Fibroblast of the conjunctiva (primary cell): Measurements from ENCODE around the gene CCDC121.

Experiments
- DNase-seq: peaks from one replicate; pipeline ENCODE4 v3.0.0-alpha.2; 2010; ENCODE audit warnings: low read depth

Gene CCDC121, protein sequence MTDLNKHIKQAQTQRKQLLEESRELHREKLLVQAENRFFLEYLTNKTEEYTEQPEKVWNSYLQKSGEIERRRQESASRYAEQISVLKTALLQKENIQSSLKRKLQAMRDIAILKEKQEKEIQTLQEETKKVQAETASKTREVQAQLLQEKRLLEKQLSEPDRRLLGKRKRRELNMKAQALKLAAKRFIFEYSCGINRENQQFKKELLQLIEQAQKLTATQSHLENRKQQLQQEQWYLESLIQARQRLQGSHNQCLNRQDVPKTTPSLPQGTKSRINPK

DNA sequence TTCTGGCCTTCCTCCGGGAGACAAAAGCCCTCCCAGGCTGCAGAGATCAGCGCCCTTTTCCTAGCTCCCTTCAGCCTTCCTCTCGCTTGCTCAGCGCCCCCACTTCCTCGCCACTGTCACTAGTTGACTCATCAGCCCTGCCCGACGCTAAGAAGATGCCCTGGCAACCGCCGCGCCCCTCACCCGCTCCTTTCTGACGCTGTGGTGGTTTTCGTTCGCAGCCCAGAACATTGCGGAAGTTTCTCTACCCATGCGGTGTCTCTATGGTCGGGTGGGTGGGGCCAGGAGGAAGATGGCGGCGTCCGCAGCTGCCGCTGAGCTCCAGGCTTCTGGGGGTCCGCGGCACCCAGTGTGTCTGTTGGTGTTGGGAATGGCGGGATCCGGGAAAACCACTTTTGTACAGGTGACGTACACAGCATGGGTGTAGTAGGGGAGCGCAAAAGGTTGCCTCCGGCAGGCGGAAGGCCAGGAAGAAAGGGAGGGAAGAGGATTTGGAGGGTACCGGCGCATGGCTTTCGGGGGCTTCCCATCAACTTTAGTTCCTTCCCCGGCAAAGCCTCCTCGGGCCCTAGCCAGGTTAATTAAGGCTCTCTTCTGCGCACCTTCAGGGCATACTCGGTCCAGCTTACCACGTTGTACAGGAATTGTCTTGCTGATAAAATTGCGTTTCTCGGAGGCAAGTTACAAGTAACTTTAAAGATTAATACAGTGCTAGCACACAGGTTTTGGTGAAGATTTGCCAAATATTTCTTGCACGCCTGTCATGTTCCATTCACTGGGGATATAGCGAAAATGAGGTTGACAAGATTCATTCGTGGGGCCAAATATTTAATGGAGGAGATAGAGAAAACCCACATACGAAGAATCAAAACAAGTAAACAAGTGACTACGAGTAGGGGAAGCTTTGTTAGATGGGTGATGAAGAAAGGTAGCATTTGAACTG is at the start of gene CCDC121, which contains the start of gene GPN1:
Gene CCDC121, minus strand, starts transcription at position 246 of the 943 bp plus-strand sequence. CDS start 1,213 bp downstream, outside the sequence.
Gene GPN1, plus strand, starts transcription at position 284 of the 943 bp plus-strand sequence. Its CDS starts 9 bp downstream, at position 293.
- peak; percentile 82 for DNase-seq

DNA sequence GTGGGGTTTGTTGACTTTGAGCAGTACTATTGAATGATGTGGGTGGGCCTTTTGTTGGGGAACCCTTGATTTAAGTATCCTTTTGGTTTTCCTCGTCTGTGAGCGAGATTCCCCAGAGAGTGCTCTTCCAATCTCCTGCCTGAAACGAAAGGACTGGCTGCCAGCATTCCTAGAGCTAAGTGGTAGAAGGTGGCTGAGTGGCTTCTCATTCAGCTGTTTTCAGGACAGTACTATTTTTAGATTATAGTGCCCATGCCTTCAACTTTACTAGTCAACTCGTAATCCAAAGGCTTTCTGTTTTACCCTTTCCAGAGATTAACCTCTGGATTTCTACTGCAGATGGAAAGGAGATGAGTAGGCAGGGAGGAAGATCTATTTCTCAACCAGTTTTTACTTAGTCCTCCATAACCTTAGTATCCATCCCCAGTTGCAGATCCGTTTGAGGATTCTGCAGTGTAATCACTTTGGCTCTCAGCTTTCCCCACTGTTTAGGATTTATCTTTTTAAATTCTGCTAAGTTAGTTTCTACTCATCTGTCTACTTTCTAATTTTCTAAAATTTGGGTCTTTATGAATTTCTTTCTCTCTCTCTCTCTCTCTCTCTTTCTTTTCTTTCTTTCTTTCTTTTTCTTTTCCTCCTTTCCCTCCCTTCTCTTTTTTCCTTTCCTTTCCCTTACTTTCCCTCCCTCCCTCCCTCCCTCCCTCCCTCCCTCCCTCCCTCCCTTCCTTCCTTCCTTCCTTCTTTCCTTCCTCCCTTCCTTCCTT is 44.1 kb upstream of the CCDC121 start:
- DNase-seq = no peak

DNA sequence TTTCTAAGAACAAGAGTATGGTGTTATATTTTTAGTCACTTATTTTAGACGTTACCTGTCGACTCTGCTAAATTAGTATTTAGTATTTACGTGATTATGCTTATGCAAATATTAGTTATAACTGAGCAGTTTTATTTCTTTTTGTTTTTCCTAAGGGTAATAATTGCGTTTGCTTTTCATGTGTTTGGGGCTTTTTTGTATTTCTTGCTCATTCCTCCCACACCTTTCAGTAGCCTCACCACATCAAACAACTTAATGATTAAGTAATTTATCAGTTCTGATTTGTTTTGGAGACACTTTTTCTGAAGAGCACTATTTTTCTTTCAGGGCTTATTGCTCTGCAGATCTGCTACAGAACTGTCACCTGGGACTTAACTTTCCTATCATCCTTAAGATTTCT is 42.4 kb upstream of the CCDC121 start:
- DNase-seq = no peak

DNA sequence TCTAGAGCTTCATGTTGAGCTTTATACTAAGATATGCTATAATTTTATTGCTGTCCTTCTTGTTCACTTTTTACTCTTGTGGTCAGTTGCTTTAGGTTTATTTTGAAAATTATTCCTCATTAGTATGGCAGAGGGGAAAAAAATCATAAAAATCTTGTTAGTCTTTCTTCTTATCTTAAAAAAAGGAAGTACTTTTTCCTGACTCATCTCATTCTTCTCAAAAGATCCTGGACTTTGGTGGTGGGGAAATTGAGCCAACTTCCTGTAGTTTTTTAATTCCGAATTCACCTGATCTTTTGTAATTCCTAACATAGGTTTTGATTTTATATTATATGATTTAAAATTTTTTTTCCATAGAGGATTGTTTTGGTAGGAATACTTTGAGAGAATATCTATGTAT is 38.6 kb upstream of the CCDC121 start:
- no peak for DNase-seq

DNA sequence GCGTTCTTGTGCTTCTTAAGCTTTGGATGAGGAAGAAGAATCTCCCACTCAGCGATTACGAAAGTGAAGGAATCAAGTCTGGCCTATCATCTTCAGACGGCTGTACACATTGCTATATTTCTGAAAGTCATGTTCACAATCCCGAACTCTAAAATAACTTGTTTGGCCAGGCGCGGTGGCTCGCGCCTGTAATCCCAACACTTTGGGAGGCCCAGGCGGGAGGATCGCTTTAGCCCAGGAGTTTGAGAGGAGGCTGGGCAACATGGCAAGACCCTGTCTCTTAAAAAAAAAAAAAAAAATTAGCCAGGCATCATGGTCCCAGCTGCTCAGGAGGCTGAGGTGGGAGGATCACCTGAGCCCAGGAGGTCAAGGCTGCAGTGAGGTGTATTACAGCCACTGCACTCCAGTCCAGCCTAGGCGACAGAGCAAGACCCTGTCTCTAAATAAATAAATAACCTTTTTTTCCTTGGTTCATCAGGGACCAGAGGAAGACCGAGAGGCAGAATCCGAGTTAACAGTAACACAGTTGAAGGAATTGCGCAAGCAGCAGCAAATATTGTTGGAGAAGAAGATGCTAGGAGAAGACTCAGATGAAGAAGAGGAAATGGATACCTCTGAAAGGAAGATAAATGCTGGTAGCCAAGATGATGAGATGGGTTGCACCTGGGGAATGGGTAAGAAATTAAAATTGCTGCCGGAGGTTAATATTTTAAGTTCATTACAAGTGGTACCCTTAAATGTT is 36.0 kb upstream of the CCDC121 start:
- no peak for DNase-seq

DNA sequence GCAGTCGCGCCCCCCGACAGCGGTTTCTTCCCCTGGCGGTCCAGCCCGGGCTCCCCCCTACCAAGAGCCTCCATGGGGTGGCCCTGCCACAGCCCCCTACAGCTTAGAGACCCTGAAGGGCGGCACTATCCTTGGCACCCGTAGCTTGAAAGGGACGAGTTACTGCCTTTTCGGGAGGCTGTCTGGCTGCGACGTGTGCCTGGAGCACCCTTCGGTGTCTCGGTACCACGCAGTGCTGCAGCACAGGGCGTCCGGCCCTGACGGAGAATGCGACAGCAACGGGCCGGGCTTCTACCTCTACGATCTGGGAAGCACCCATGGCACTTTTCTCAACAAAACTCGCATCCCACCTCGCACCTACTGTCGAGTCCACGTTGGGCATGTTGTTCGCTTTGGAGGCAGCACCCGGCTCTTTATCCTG is 35.4 kb upstream of the CCDC121 start:
- DNase-seq = no peak

DNA sequence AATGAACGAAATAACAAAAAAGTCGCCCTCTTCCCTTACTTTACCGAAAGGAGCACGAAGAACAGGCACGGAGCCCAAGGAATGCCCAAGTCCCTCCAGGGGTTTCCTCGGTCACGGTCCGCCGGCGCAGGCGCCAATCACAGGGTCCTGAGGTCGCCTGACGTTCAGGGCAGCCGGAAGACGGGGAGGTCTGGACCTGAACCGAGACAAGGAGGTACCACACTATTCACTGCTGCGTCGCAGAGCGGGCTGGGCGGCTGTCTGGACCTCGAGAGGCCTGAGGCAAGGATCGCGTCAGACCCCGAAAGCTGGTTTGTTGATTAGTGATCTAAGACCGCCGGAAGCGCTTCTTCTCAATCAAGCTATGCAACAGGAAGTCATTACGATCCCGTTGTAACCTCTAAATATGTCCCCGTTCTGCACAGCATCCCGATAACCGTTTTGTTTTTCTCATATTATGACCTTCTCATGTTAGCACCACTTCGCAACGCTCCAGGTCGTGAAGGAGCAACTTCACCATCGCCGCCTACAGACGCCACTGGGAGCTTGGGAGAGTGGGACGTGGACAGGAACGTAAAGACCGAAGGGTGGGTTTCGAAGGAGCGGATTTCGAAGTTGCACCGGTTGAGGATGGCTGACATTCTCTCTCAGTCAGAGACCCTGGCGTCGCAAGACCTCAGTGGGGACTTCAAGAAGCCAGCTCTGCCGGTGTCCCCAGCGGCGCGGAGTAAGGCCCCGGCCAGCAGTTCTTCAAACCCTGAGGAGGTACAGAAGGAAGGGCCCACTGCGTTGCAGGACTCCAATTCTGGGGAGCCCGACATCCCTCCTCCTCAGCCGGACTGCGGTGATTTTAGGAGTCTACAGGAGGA is 34.7 kb upstream of the CCDC121 start, which contains the start of the genes SLC4A1AP and SUPT7L:
Gene SLC4A1AP, plus strand, starts transcription at position 605 of the 869 bp plus-strand sequence. Its CDS starts 26 bp downstream, at position 631.
Gene SUPT7L, minus strand, starts transcription at position 330 of the 869 bp plus-strand sequence. CDS start 1,422 bp downstream, outside the sequence.
- DNase-seq = peak; percentile 80

DNA sequence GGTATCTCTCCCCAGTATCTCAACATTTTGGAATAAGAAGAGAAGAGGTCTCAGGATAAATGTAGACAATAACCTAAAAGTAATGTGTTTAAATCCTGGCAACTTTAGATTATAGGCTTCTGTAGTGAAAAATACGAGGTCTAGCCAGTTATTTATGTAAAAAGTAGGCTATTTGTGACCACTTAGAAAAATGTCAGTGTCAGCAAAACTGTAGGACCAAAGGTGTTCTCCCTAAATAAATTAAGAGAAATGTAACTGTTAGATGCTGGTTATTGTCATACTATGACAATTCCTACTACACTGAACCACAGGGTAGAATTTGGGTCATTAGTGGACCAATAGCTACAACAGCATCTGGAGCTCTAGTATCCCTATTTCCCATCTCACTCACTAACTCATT is 32.6 kb upstream of the CCDC121 start:
- no peak for DNase-seq

DNA sequence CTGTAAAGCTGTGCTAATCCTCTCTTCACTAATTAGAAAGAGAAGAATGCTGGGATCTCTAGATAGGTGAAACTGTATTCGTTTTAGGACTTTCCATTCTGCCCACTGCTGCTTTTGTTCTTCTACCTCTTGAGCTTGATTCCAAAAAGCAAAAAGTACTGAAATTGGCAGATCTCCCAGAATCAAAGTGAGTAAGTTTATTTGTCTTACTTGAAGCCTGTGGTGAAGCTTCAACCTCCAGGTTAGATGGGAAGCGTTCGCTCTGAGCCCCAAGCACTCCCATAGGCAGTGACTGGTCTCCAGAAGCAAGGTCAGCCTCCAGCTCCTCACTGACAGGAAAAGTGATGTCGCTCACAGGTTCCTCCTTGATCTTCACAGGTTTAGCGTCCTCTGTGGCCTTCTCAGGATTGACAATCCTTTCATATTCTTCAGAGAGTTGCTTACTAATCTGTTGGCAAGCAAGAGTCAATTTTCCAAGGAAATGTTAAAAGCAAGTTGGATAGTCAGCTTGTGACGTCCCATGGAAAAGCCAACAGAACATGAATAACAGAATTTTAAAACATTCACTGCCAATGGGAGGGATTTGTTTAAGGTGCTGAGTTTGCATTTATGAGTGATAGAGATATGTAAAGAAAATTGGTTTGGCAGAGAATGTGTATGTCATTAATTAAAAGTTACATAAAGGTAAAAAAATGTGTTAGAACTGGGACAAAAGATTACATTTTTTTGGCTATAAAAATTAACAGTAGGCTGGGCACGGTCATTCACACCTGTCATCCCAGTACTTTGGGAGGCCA is 26.5 kb upstream of the CCDC121 start:
- peak; percentile 8 for DNase-seq

DNA sequence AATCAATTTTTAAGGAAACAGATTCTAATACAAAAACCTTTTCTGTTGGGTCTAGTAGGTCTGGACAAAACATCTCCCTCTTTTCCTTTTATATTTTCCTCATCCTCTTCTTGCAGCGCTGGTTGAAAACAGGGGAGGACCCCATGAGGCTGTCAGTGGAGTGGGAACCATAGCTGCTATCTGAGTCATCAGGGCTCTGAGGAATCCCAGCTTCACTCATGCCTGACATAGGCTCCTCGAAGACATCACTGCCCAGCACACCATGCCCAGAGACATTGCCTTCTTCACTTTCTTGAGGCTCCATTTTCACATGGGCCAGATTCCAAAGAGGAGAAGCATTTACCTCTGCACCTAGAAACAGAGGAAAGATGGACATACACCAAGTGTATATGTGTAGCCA is 24.6 kb upstream of the CCDC121 start:
- no peak for DNase-seq

DNA sequence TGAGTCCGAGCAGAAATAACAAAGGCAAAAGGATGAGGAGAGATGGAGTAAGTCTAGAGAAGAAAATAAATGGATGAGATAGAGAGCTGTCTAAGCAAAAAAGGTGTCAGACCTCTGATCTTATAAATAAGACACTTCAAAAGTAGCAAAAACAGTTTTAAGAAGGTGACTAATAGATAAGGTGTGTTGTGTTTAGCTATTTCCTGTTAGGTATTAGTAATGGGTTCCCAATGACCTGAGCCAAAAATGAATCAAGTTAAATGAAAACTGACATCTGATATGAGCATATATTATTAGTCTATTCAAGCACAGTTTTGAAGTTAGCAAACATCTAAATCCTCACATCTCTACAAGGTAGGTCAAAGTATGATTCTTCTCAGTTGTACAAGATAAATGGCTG is 24.0 kb upstream of the CCDC121 start:
- DNase-seq = no peak

DNA sequence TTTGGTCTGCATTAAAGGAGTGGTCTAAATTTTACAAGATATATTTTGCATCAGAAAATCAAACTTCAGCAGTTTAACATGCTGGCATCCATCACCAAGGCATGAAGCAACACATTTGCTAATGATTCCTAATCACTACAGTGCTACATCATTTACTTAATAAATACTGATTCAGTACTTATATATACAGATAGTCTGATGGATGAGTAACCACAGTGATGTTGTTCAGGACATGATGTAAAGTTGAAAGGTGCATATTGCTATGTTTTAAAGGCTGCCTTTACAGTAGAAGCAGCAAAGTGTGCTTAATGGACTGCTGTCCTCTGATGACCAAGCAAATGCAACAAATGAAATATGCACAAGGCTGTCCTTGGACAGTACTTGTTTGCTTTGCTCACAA is 23.5 kb upstream of the CCDC121 start:
- no peak for DNase-seq

DNA sequence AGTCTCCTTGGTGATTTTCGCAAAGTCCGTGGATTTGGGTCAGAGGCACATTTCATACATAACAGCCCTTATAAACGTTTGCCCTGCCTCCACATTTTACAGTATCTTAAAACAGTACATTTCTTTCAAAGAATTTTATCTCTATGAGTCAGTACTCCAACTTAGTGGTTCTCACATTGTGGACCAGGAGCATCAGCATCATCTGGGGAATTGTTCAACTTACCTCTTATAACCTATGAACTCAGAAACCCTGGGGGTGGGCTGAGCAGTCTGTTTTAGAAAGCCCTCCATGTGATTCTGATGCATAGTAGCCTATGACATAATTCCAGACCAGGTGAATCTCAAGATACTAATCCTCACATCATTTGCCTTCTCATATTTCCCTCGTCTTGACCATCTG is 22.2 kb upstream of the CCDC121 start:
- no peak for DNase-seq

DNA sequence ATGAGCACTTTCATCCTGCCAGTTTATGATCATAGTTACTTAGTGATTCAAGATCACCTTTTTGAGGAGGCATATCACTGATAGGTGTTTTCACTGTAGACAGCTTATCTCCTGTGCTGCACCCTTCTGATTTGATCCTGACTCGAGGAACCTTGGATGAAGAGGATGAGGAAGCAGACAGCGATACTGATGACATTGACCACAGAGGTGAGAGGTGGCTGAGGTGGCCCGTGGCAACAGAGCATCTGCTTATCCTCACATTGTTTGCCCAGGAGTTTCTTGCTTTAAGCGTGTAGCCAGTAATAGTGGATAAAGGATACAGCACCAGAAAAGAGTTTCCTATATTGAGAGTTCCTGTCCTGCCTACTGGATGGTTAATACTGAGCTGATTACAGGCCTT is 18.9 kb upstream of the CCDC121 start:
- no peak for DNase-seq

DNA sequence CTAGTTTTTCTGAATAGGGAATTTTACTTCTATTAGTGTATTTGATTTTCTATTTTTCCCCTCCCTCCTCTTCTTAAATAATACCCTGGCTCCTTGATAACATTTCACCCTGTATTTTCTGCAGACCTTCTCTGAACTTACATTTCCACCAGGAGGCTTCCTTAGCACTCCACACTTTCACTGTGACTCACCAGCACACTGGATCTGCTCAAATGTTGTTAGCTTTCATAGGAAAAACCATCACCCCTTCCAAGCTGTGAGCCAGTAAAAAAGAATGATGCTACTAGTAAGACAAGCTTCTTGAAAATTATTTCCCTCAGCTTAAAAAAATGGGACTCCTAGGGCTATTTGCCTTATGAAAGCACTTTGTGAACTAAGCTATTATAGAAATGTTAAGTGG is 18.5 kb upstream of the CCDC121 start:
- DNase-seq = no peak

DNA sequence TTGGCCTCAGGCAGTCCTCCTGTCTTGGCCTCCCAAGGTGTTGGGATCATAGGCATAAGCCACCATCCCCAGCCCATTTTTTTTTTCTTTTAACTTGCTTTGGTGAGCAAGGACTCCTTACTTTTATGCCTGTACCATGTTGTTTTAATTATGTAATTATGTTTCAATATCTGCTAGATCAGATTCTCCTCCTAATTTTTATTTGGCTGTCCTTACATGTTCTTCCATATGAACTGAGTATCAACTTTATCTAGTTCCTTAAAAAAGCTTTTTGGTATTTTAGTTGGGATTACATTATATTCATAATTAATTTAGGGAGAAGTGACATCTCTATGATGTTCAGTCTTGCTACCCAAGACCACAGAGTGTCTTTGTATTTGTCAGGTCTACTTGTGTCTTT is 16.4 kb upstream of the CCDC121 start:
- DNase-seq = no peak

DNA sequence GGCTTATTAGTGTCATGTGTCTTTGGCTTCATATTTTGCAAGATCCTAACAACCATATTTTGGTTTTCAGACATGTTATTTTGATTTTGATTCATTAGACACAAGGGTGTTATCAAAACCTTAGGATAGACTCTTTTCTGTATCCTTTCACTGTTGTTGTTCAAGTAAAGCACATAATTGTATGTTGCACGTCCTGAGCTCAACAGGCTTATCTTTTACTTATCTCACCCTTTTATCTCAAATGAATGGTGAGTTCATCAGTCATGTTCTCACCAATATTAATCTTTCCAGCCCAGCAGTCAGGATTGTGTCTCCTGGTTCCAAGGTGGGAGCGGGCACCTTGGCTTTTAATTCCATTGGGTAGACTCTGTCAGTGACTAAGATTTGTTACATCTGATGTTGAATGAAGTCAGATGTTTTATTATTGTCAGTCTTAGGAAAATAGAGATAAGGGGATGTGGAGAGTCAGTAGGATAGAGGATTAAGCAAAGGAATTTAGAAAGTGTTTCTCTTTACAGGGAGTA is 12.0 kb upstream of the CCDC121 start:
- DNase-seq = no peak

DNA sequence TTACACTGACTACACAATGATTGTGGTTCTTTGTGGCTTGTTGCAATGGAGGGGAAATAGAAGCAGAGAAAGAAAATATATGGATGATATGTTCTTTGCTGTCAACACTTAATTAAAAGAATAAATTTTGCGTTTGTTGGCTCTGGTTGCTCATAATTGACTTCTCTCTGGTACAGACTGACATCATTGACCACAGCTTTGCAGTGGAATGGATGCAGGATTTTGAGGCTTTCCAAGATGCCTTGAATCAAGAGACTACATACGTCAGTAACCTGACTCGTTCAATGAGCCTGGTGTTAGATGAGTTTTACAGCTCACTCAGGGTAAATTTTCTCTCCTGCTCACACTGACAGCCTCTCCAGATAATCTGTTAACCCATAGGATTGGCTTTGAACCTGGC is 9.9 kb upstream of the CCDC121 start:
- DNase-seq = no peak

DNA sequence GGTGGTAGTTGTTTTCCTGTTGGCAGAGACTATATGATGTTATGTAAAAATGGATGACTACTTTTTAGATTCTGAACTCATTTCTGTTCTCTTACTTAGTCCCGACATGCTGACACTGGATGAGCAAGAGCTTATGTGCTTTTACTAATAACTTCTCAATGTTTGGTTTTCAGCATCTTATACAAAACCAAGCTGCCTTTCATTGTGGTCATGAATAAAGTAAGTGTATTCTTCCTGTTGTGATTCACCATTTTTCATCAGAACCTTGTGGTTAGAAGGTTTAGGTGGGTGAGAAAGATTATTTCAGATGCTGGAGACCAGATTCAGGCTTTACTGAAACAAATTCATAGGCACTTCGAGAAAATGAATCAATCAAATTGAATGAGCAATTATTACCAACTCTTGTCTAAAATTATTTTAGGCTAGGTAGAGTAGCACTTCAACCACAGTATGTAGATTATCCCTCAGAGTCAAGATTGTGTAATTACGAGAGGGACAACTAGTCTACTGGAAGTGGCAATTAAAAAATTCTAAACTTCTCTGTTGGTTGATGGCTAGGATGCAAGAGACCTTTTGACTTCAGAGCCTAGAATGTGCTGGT is 9.3 kb upstream of the CCDC121 start:
- DNase-seq = no peak
